ENCODE data around the gene ZNF683.
A peak's percentile ranks its signal among the peaks of the same experiment; 100 is the strongest.
"Not testable (repeated sequence)": the region's sequence is repeated elsewhere in the genome, so short reads cannot be mapped to it uniquely, and the experiment has no call there.

ZNF683 gene

DNA sequence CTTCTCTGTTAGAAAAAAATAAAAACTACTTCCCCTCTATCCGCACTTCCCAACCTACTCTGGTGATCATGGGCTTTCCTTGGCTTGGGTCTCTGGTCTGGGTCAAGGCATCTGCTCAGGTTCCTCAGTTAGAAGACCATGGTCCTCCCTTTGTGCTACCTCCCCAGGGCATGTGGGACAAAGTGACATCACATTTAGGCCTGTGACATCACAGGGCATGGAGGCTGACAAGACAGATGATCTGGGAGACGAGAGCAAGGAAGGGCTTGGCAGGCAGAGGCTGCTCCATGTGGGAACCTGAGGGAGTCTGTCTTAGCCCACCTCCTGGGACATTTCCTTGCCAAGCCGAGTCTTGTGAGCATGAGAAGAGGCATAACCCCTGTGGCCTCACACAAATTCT is at the start of gene ZNF683:
Gene ZNF683 (minus strand): TSS at position 140 of the 400 bp plus-strand sequence. CDS start 4,179 bp downstream, outside the sequence.
- not testable (repeated sequence) for DNase-seq

DNA sequence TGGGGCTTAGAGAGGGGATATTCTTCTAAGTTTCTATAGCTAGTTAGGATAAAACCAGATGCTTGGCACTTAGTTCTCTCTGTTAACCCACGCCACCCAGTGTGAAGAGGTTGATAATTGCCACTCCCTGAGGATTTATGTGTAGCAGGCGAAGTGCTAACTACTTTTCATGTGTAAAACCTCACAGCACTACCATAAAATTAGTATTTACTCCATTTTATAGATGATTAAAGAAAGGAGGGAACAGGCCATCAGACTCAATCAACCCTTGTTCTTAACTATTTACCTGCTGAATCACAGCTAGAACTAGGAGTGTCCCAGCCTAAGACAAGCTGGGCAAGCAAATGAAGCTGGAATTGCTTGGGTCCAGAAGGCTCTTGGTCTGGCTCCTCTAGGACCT is 46.9 kb upstream of the ZNF683 start:
- DNase-seq, result no peak

DNA sequence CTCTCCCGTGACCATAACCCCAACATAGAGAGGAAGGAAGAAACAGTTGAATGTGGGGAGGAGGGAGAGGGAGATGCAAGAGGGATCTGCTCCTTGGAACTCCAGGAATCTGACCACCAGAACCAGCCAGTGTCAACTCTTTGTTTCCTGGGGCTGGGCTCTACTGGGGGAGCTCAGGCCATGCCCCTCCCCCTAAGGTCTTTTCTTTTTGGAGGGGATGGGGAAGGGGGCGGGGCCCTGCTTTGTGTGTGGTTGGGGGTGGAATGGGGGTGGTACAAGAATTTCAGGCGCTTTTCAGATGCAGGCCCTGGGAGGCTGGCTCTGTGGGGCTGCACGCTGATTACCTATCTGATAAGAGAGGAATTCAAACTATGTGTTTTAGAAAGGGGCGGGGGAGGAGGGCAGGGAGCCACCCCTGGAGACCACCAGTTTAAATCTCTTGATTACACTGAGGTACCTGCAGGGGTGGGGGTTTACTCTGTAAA is 46.4 kb upstream of the ZNF683 start:
- DNase-seq, result no peak

GRCh38 chr1:26417111-26417759 is 44.7 kb upstream of the ZNF683 start:
- peak; percentile 91 for DNase-seq

DNA sequence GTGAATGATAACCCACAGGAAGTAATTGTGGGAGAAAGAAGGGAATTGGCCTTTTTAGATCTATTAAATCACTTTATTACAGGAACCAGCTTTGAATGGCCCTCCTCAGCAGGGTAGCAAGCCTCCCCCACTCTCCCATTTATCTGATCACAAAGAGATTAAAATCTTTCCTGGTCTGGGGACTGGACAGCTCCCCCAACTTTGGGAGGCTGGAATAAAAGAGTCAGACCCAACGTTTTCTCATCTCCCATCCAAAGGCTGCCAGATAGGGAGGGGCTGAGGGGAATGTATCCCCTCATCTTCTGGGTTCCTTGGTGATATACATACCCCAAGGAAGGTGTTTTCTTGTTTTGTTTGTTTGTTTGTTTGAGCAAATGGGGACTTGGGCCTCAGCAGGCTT is 40.5 kb upstream of the ZNF683 start:
- DNase-seq, result no peak

DNA sequence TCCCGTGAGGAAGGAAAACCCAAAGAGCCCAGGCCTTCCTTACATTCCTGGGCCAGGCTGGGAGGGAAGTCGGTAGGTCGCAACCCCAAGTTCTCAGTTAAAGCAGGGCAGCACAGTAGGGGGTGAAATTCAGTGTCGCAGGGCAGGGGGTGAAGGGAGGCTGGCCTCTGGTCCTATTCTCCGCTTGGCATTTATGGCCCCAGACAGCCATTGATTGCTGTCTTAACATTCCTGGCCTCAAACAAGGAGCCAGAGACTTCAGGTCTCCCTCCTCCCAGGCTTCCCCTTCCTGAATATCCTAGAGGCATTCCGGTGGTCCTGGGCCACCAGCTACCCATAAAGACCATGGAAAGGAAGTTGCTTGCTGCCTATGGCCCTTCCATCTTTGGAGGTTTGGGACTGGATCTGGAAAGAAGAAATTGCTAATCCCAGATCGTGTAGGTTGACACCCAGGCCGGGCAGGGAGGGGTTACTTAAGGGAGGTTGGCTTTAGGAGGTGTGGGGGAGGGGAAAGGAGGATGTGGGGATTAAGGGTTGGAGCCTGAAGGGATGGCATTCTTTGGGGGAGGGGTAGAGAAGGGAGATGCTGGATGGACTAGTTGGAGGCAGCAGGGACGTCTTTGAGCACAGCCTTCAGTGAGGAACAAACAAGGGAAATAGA is 39.8 kb upstream of the ZNF683 start:
- no peak for DNase-seq

DNA sequence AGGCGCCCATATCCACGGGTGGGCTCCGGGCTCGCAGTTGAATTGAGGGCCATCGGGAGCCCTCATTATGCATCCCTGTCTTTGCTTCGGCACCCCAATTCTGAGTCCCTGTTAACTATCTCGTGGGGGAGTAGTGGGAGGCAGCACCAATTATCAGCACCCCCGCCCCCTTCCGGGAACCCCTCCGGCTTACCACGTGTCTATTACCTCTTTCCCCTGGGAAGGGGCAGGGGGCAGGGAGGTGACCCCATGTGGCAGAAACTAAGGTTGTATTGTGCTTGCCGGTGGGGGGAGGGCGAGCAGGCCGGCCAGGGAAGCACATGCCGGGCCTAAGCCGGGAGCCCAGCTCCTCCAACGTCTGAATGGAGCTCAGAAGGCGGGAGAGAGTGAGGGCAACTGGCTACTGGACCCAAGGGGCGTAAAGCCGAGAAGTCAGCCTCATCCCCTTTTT is 39.1 kb upstream of the ZNF683 start:
- DNase-seq, result no peak

GRCh38 chr1:26410706-26411623 is 38.4 kb upstream of the ZNF683 start, which contains the start of gene LIN28A:
TSS of gene LIN28A (plus strand) at chr1:26410817. CDS start at chr1:26410892, 75 bp downstream.
- DNase-seq, result no peak

- no peak for DNase-seq
Measured at GRCh38 chr1:26409191-26409807, 36.7 kb upstream of the ZNF683 start.

DNA sequence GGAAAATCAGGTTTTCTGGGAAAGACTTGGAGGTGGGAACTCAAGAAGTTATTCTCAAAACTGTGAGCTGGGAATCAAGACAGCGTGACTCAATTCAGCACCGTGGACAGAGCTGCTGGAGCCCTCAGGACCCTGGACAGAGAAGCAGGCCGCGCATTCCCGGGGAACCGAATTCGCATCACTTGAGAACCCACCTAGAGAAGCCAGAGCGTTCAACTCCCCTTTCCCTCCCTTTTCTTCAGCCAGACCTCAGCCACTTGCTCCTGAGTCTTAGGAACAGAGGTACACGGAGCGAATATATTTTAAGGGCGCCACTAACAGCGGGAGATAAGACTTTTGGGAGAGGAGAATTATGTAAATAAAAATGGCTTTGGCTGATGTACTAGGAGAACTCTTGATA is 36.1 kb upstream of the ZNF683 start:
- peak; percentile 85 for DNase-seq

DNA sequence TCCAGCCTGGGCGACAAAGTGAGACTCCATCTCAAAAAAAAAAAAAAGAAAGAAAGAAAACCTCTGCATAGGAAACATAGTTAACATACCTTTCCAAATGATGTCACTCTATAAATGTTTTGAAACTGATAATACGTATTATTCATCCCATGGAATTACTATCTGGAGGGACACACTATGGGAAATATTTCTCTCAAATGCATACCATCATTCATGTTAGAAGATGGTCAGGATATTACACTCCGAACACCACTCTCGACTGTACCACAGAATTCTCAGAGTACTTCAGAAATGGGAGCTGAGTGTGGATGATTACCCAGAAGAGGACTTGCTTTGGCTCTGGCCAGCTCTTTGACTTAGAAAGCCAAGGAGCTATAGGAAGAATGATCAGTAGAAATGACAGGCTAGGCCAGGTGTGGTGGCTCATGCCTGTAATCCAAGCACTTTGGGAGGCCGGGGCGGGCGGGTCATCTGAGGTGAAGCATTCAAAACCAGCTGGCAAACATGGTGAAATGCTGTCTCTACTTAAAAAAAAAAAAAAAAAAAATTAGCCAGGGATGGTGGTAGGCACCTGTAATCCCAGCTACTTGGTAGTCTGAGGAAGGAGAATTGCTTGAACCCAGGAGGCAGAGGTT is 32.8 kb upstream of the ZNF683 start:
- DNase-seq, result no peak

DNA sequence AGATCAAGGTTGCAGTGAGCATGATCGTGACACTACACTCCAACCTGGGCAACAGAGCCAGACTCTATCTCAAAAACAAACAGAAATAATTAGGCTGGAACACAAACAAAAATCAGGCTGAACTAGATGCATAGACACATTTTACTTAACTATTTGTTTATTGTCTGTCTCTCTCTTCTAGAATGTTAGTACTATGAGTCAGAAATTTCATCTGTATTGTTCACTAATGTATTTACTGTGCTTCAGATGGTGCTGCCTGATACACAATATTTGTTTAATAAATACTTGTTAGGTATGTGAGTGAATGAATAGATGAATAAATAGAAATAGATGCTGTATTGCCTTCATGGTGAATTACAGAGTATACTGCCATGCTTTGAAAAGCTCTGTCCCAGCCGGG is 32.1 kb upstream of the ZNF683 start:
- no peak for DNase-seq

DNA sequence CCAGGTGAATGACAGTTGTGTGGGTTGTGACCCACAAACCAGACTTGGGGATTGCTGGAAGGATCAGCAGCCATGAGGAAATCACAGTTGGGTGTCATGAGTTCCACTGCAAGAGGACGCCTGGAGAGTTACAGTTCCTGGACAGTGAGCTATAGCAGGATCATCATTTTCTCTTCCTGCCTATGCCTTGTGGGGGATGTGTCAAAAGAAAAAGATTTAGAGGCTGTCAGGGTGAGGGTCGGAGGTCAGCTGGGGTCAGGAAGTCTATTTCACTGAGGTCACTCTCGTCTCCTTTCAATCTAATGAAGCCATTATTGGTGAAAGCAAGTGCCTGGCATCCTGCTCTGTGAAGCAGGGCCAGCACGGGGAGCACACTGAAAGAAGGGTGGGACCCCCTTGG is 31.1 kb upstream of the ZNF683 start:
- DNase-seq, result no peak

GRCh38 chr1:26401891-26402290 is 29.3 kb upstream of the ZNF683 start:
- DNase-seq, result no peak

- DNase-seq, result no peak
Measured at GRCh38 chr1:26399034-26399433, 26.5 kb upstream of the ZNF683 start.

- no peak for DNase-seq
Measured at GRCh38 chr1:26395754-26396153, 23.2 kb upstream of the ZNF683 start.

DNA sequence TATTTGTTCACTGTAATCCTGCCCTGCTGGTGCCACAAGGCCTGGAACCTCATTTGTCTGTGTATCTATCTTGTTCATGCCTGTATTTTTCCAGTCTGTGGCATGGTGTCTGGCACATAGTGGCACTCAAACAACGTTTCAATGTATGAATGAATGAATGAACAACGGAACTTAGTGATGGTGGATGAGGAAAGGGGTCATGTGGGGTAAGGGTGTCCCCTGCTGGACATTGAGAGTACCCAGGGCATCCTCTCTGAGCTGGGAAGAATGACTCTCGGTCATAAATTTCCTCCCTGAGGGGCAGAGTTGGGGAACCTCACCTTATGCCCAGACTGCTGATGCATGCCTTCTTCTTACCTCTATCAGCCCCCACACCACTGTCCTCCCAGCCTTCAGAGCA is 18.9 kb upstream of the ZNF683 start:
- peak; percentile 87 for DNase-seq

GRCh38 chr1:26389604-26390247 is 17.2 kb upstream of the ZNF683 start:
- no peak for DNase-seq

- no peak for DNase-seq
Measured at GRCh38 chr1:26388791-26389445, 16.4 kb upstream of the ZNF683 start.

GRCh38 chr1:26387447-26387846 is 14.9 kb upstream of the ZNF683 start:
- no peak for DNase-seq

GRCh38 chr1:26385063-26385462 is 12.5 kb upstream of the ZNF683 start:
- DNase-seq, result not testable (repeated sequence)

Measured in hematopoietic multipotent progenitor cell treated with erythropoietin and hydrocortisone succinate and interleukin-3 and kit ligand, for 6 days (in vitro differentiated cells).